ENCODE data around the gene CA6.

DNA sequence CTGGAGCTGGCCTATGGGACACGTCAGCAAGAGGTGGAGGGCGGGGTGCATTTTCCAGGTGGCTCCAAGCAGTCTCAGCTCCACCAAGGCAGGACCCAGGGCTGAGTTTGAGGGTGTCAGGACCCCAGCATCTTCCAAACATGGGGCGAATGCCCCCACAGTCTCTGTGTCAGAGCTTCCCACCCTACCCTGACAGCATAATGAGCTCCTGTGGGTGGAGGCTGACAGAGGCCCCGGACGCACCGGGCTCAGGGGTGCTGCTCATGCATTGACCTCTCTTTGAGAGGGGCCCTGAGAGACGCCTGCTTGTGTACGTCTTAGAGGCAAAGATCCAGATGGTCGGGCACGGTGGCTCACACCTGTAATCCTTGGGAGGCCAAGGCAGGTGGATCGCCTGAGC, 43.4 kb downstream of the CA6 start:
- TF ChIP-seq, protein P1, sequence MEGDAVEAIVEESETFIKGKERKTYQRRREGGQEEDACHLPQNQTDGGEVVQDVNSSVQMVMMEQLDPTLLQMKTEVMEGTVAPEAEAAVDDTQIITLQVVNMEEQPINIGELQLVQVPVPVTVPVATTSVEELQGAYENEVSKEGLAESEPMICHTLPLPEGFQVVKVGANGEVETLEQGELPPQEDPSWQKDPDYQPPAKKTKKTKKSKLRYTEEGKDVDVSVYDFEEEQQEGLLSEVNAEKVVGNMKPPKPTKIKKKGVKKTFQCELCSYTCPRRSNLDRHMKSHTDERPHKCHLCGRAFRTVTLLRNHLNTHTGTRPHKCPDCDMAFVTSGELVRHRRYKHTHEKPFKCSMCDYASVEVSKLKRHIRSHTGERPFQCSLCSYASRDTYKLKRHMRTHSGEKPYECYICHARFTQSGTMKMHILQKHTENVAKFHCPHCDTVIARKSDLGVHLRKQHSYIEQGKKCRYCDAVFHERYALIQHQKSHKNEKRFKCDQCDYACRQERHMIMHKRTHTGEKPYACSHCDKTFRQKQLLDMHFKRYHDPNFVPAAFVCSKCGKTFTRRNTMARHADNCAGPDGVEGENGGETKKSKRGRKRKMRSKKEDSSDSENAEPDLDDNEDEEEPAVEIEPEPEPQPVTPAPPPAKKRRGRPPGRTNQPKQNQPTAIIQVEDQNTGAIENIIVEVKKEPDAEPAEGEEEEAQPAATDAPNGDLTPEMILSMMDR (IDR thresholded peaks at IDR 0.05; ENCODE audit: poor library complexity), result no peak
- no peak for TF ChIP-seq EZH2 (IDR thresholded peaks at IDR 0.05; ENCODE audit: borderline replicate concordance)
- no peak for TF ChIP-seq EZH2phosphoT487 (IDR thresholded peaks at IDR 0.05; ENCODE audit: low read depth, severe bottlenecking, unreplicated experiment)
